H1 (cell line): ENCODE measurements around the gene KSR2. TPM values are rescaled to one million over a fixed set of nuclear protein-coding genes. Genes with fewer than 3 reads are reported as not detected.

Experiments
- CTCF ChIA-PET: fragments of 300-600 bp; sonication (Branson Sonifier 250); formaldehyde crosslinking; loops from one replicate; lab custom pipeline; 2021; ENCODE audit not compliant: partially characterized antibody; lab: Charles Lee
- POLR2A ChIA-PET: fragments of 300-600 bp; sonication (Branson Sonifier 250); formaldehyde crosslinking; loops from one replicate; lab custom pipeline; 2021; ENCODE audit warnings: inconsistent platforms; ENCODE audit not compliant: partially characterized antibody; lab: Charles Lee
- DNase-seq, 2 experiments: peaks; one replicate each; pipeline versions ENCODE4 v3.0.0 to v3.0.0-alpha.2; 2010 to 2022; ENCODE audit warnings: low spot score in 2 of 2, low read depth in 1 of 2, mixed read lengths in 1 of 2
- FAIRE-seq: peaks from 2 replicates; lab custom pipeline; 2011; peaks lifted over from hg19 to GRCh38; lab: Jason Lieb, UNC
- H2AFZ ChIP-seq: 2 replicates; pipeline ENCODE4 v1.8.1; 2012; ENCODE audit warnings: low read length, inconsistent platforms
- H2AK5ac ChIP-seq: 2 replicates; pipeline ENCODE4 v1.6.1; 2013; ENCODE audit warnings: low read depth, low read length
- H2BK120ac ChIP-seq: replicated peaks from 2 replicates; pipeline ENCODE3; 2013; ENCODE audit warnings: low read depth, low read length, inconsistent platforms
- H2BK12ac ChIP-seq: 2 replicates; pipeline ENCODE4 v1.6.1; 2013; ENCODE audit warnings: low read depth, low read length
- H2BK15ac ChIP-seq: 2 replicates; pipeline ENCODE4 v1.6.1; 2013; ENCODE audit warnings: low read length
- H2BK20ac ChIP-seq: 2 replicates; pipeline ENCODE4 v1.6.1; 2013; ENCODE audit warnings: low read length
- H2BK5ac ChIP-seq: 2 replicates; pipeline ENCODE4 v1.6.1; 2013; ENCODE audit warnings: low read depth, low read length
- H3K14ac ChIP-seq: 2 replicates; pipeline ENCODE4 v1.6.1; 2013; ENCODE audit warnings: inconsistent platforms; ENCODE audit not compliant: insufficient read length
- H3K18ac ChIP-seq: 2 replicates; pipeline ENCODE4 v1.6.1; 2013; ENCODE audit warnings: low read length; ENCODE audit errors: extremely low read depth
- H3K23ac ChIP-seq: 2 replicates; pipeline ENCODE4 v1.6.1; 2013; ENCODE audit warnings: inconsistent platforms; ENCODE audit not compliant: insufficient read length
- H3K23me2 ChIP-seq: 2 replicates; pipeline ENCODE4 v1.6.1; 2013; ENCODE audit warnings: low read depth, low read length
- H3K27ac ChIP-seq: 2 replicates; pipeline ENCODE4 v1.6.1; 2011; ENCODE audit warnings: low read depth, low read length, inconsistent platforms
- H3K27me3 ChIP-seq, 4 experiments: replicated peaks in 1 of 4; 1 replicate in 1 of 4; 2 replicates in 3 of 4; pipeline versions ENCODE4 v1.6.1 to v1.8.1; 2011 to 2013; ENCODE audit warnings: low read length in 3 of 4, mild to moderate bottlenecking in 3 of 4, inconsistent platforms in 2 of 4, mixed read lengths in 2 of 4, moderate library complexity in 1 of 4; ENCODE audit not compliant: control insufficient read depth in 3 of 4, insufficient read depth in 3 of 4; ENCODE audit errors: extremely low read depth in 1 of 4
- H3K36me3 ChIP-seq, 4 experiments: 2 replicates each; pipeline versions ENCODE4 v1.6.1 to v1.8.1; 2011 to 2013; ENCODE audit warnings: mild to moderate bottlenecking in 4 of 4, low read length in 3 of 4, moderate library complexity in 2 of 4, control low read depth in 1 of 4, inconsistent platforms in 1 of 4; ENCODE audit not compliant: insufficient read depth in 4 of 4, control insufficient read depth in 2 of 4
- H3K4ac ChIP-seq: replicated peaks from 2 replicates; pipeline ENCODE3; 2013; ENCODE audit warnings: low read length, low read depth, mixed read lengths, inconsistent platforms; ENCODE audit not compliant: insufficient read length
- H3K4me1 ChIP-seq, 4 experiments: replicated peaks in 1 of 4; 1 replicate in 1 of 4; 2 replicates in 3 of 4; pipeline versions ENCODE4 v1.6.1 to v1.8.1; 2011 to 2013; ENCODE audit warnings: low read length in 3 of 4, inconsistent platforms in 2 of 4, mixed read lengths in 1 of 4; ENCODE audit not compliant: insufficient read depth in 4 of 4, control insufficient read depth in 3 of 4
- H3K4me2 ChIP-seq, 2 experiments: 2 replicates each; pipeline versions ENCODE4 v1.6.1 to v1.8.1; 2011 to 2013; ENCODE audit warnings: low read depth in 2 of 2, low read length in 2 of 2, control low read depth in 1 of 2, inconsistent platforms in 1 of 2, mild to moderate bottlenecking in 1 of 2; ENCODE audit not compliant: insufficient read depth in 1 of 2
- H3K4me3 ChIP-seq, 4 experiments: fragments of 200-600, 300-600 bp in 1 of 4; sonication (generic), shearing (Covaris generic), sonication (Bioruptor Twin) in 1 of 4; 2 replicates each; pipeline versions ENCODE4 v1.5.1 to v1.8.1; 2011 to 2016; ENCODE audit warnings: low read length in 4 of 4, low read depth in 3 of 4, control low read depth in 2 of 4, inconsistent platforms in 2 of 4, mild to moderate bottlenecking in 2 of 4, mixed read lengths in 1 of 4, moderate library complexity in 1 of 4; ENCODE audit not compliant: insufficient read depth in 2 of 4; ENCODE audit errors: extremely low read depth in 1 of 4
- H3K56ac ChIP-seq: replicated peaks from 2 replicates; pipeline ENCODE3; 2013; ENCODE audit warnings: low read depth, mild to moderate bottlenecking, mixed read lengths, low read length, inconsistent platforms; ENCODE audit not compliant: insufficient read length
- H3K79me1 ChIP-seq: 2 replicates; pipeline ENCODE4 v1.6.1; 2013; ENCODE audit warnings: low read depth, low read length, control low read depth
- H3K79me2 ChIP-seq, 2 experiments: 2 replicates each; pipeline versions ENCODE4 v1.6.1 to v1.8.1; 2012 to 2013; ENCODE audit warnings: low read length in 2 of 2, mild to moderate bottlenecking in 2 of 2, inconsistent platforms in 1 of 2; ENCODE audit not compliant: insufficient read depth in 2 of 2, control insufficient read depth in 1 of 2
- H3K9ac ChIP-seq, 4 experiments: replicated peaks in 1 of 4; 1 replicate in 1 of 4; 2 replicates in 3 of 4; pipeline versions ENCODE4 v1.6.1 to v1.8.1; 2011 to 2013; ENCODE audit warnings: low read depth in 3 of 4, low read length in 3 of 4, control low read depth in 2 of 4, mild to moderate bottlenecking in 2 of 4, moderate library complexity in 2 of 4, inconsistent platforms in 1 of 4; ENCODE audit errors: extremely low read depth in 1 of 4
- H3K9me3 ChIP-seq, 2 experiments: 2 replicates each; pipeline versions ENCODE4 v1.6.1 to v1.8.1; 2012 to 2013; ENCODE audit warnings: mild to moderate bottlenecking in 2 of 2, moderate library complexity in 2 of 2, control low read depth in 1 of 2, inconsistent platforms in 1 of 2, low read depth in 1 of 2, low read length in 1 of 2, mixed read lengths in 1 of 2; ENCODE audit not compliant: insufficient read depth in 2 of 2
- H4K20me1 ChIP-seq, 2 experiments: replicated peaks in 1 of 2; 2 replicates each; pipeline versions ENCODE3 to v1.8.1; 2011 to 2013; ENCODE audit warnings: inconsistent platforms in 2 of 2, low read length in 2 of 2, mild to moderate bottlenecking in 1 of 2; ENCODE audit not compliant: insufficient read depth in 2 of 2, control insufficient read depth in 1 of 2
- H4K5ac ChIP-seq: 2 replicates; pipeline ENCODE4 v1.6.1; 2013; ENCODE audit warnings: low read length, low read depth, mixed read lengths, inconsistent platforms; ENCODE audit not compliant: insufficient read length
- H4K8ac ChIP-seq: 2 replicates; pipeline ENCODE4 v1.8.0; 2013; ENCODE audit warnings: mild to moderate bottlenecking, moderate library complexity, low read length, inconsistent platforms; ENCODE audit not compliant: insufficient read depth; ENCODE audit errors: extremely low read depth
- H4K91ac ChIP-seq: replicated peaks from 2 replicates; pipeline ENCODE3; 2013; ENCODE audit warnings: low read length, mixed read lengths, inconsistent platforms; ENCODE audit not compliant: insufficient read length
- CTBP2 ChIP-seq: IDR thresholded peaks from 2 replicates; pipeline ENCODE4 v1.7.0; 2011; ENCODE audit warnings: borderline replicate concordance, mild to moderate bottlenecking, moderate library complexity, mixed read lengths, low read length; ENCODE audit not compliant: insufficient read depth, insufficient read length
- EGR1 ChIP-seq: IDR thresholded peaks from 2 replicates; pipeline ENCODE4 v1.6.1; 2011; ENCODE audit warnings: low read depth, low read length, borderline replicate concordance
- EZH2 ChIP-seq: fragments of 200-600 bp; sonication (generic); IDR thresholded peaks from 2 replicates; pipeline ENCODE4 v1.7.1; 2012; ENCODE audit warnings: low read depth, mild to moderate bottlenecking, moderate library complexity, low read length, inconsistent platforms; ENCODE audit not compliant: severe bottlenecking
- FOSL1 ChIP-seq: IDR thresholded peaks from 2 replicates; pipeline ENCODE4 v1.6.1; 2011; ENCODE audit warnings: mild to moderate bottlenecking, low read depth, low read length, moderate library complexity; ENCODE audit not compliant: insufficient read depth
- POU5F1 ChIP-seq: IDR thresholded peaks from 2 replicates; pipeline ENCODE4 v1.6.1; 2011; ENCODE audit warnings: low read depth, mild to moderate bottlenecking, low read length, moderate library complexity
- RFX5 ChIP-seq: IDR thresholded peaks from 2 replicates; pipeline ENCODE4 v1.6.1; 2011; ENCODE audit warnings: low read depth, low read length, improper control_type of control experiment, borderline replicate concordance
- SIX5 ChIP-seq: IDR thresholded peaks from 2 replicates; pipeline ENCODE4 v1.6.1; 2011; ENCODE audit warnings: mild to moderate bottlenecking, low read depth, low read length
- SP1 ChIP-seq: IDR thresholded peaks from 2 replicates; pipeline ENCODE4 v1.6.1; 2011; ENCODE audit warnings: low read depth, low read length
- SP4 ChIP-seq: IDR thresholded peaks from 2 replicates; pipeline ENCODE4 v1.6.1; 2012; ENCODE audit warnings: low read length, inconsistent platforms
- SRF ChIP-seq: IDR thresholded peaks from 2 replicates; pipeline ENCODE4 v1.6.1; 2011; ENCODE audit warnings: mild to moderate bottlenecking, low read depth, low read length, moderate library complexity
- TEAD4 ChIP-seq: IDR thresholded peaks from 2 replicates; pipeline ENCODE4 v1.6.1; 2012; ENCODE audit warnings: low read depth, low read length, inconsistent platforms, mixed read lengths
- WGBS, 2 experiments: shearing (Covaris generic) in 1 of 2; methylation state at CpG; one replicate each; pipeline versions ENCODE4 v1.1.6 to v1.1.7; 2013 to 2015; ENCODE audit warnings: low lambda C conversion rate in 2 of 2, mixed read lengths in 2 of 2, inconsistent platforms in 1 of 2, low coverage in 1 of 2, missing lambda C conversion rate in 1 of 2; ENCODE audit not compliant: insufficient replicate concordance in 2 of 2, insufficient coverage in 1 of 2, insufficient read length in 1 of 2; ENCODE audit errors: extremely low coverage in 1 of 2, missing lambda C conversion rate in 1 of 2; 5-methylcytosine and 5-hydroxymethylcytosine counted together
- polyA plus RNA-seq, 7 experiments: library from polyadenylated mRNA; depleted of rRNA in 3 of 7; stranded (reverse) in 5 of 7; unstranded in 2 of 7; fragments of >200 nt in 5 of 7; fragments of 200-250 nt in 2 of 7; gene quantifications; 1 replicate in 5 of 7; 2 replicates in 1 of 7; 4 replicates in 1 of 7; pipeline versions ENCODE4 v1.2.1 to v1.2.3, GENCODE V29; 2011 to 2013; ENCODE audit warnings: missing spikeins in 2 of 7, mixed read lengths in 2 of 7
- total RNA-seq: library from RNA; stranded (reverse); fragmentation: NEBNext Ultra II Directional; extraction: Animal tissue kit (Norgen Biotek cat#: 25700); gene quantifications from 2 replicates; pipeline ENCODE4 v1.2.1, GENCODE V29; 2021
- TF ChIP-seq, protein P1 (sequence below): IDR thresholded peaks from 2 replicates; pipeline ENCODE4 v1.6.1; 2011; ENCODE audit warnings: low read length, improper control_type of control experiment
- TF ChIP-seq, protein P2 (sequence below): IDR thresholded peaks from 2 replicates; pipeline ENCODE4 v1.6.1; 2012; ENCODE audit warnings: inconsistent platforms

Gene KSR2
- total and polyA plus RNA-seq, 2 of the 8 experiments (the other 6 are each of a cell fraction or from before 2014, with no cell fraction given): 0.74 to 2.2 TPM

DNA sequence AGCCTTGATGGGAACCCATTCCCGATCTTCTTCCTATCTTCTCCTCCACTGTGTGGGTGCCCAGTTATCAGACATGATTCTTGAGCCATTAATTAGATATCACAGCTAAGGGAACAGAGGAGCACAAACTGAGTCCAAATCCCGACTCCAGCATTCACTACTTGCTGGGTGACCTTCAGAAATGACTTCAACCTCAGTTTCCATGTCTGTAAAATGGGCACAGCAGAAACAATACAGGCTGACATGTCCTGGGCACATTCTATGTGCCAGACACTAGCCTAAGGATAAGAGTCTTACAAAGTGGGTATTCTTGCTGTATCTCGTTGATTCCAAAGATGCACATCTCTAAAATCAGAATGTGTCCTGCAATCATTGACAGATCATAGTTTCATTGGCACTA is 478.7 kb downstream of the KSR2 start:
- no peak for FAIRE-seq
- H3K9me3 ChIP-seq: no peaks in the 10 kb centered on the region
- no peak for TF ChIP-seq SRF
- no peak for TF ChIP-seq CTBP2
- TF ChIP-seq, protein P1, sequence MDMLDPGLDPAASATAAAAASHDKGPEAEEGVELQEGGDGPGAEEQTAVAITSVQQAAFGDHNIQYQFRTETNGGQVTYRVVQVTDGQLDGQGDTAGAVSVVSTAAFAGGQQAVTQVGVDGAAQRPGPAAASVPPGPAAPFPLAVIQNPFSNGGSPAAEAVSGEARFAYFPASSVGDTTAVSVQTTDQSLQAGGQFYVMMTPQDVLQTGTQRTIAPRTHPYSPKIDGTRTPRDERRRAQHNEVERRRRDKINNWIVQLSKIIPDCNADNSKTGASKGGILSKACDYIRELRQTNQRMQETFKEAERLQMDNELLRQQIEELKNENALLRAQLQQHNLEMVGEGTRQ: no peak
- TF ChIP-seq EGR1: no peak
- no peak for TF ChIP-seq SIX5
- TF ChIP-seq, protein P2, sequence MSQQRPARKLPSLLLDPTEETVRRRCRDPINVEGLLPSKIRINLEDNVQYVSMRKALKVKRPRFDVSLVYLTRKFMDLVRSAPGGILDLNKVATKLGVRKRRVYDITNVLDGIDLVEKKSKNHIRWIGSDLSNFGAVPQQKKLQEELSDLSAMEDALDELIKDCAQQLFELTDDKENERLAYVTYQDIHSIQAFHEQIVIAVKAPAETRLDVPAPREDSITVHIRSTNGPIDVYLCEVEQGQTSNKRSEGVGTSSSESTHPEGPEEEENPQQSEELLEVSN: no peak
- TF ChIP-seq POU5F1: no peak
- no peak for TF ChIP-seq SP4
- no peak for TF ChIP-seq TEAD4
- no peak for TF ChIP-seq SP1
- no peak for TF ChIP-seq FOSL1
- no peak for TF ChIP-seq RFX5
- no peak for TF ChIP-seq EZH2

More for the DNA sequence above, 478.7 kb downstream of the KSR2 start:
- POLR2A ChIA-PET: no interaction called here
- H3K23ac ChIP-seq: no peak overlapping the region
- H3K27me3 ChIP-seq: no peaks in the 10 kb centered on the region
- no peak overlapping the region for H4K5ac ChIP-seq
- no peaks in the 10 kb centered on the region for H3K23me2 ChIP-seq
- H3K27ac ChIP-seq: no peak overlapping the region
- 0 out of 7 replicates have a peak, but pooled peaks cover 0 to under 1% (median 0%) of the 10 kb centered on the region in 4 experiments for H3K4me1 ChIP-seq
- no peaks in the 10 kb centered on the region for H4K20me1 ChIP-seq
- no peak overlapping the region for H2BK120ac ChIP-seq
- no peak overlapping the region for H3K14ac ChIP-seq
- no peak for DNase-seq
- H3K36me3 ChIP-seq: no peaks in the 10 kb centered on the region
- H4K8ac ChIP-seq: no peak overlapping the region
- H2BK12ac ChIP-seq: no peak overlapping the region
- no peak overlapping the region for H2AFZ ChIP-seq
- no peak overlapping the region for H3K9ac ChIP-seq
- no peak overlapping the region for H3K4me2 ChIP-seq
- no peak overlapping the region for H2BK5ac ChIP-seq
- no peaks in the 10 kb centered on the region for H3K79me1 ChIP-seq
- WGBS, 2 experiments: 65% methylated on average over 3 of the region's 3 CpGs; no CpG with 5 or more reads in 1 of the 2 experiments
- CTCF ChIA-PET: interaction anchor here (0.9 to 1.4 kb wide), 5 partner anchors 11 to 122 kb away, joined by 3 to 6 read pairs (median 3); no protein-coding TSS in a partner anchor
- H3K18ac ChIP-seq: no peak overlapping the region
- no peak overlapping the region for H2AK5ac ChIP-seq
- H3K79me2 ChIP-seq: no peaks in the 10 kb centered on the region
- H3K4me3 ChIP-seq: no peak overlapping the region
- no peak overlapping the region for H3K4ac ChIP-seq
- no peak overlapping the region for H3K56ac ChIP-seq
- no peak overlapping the region for H4K91ac ChIP-seq
- H2BK20ac ChIP-seq: no peak overlapping the region
- no peak overlapping the region for H2BK15ac ChIP-seq
